Measurements from ENCODE around the gene YBEY. TPM values are rescaled to one million over a fixed set of nuclear protein-coding genes. Genes with fewer than 3 reads are reported as not detected.
A peak's percentile ranks its signal among the peaks of the same experiment; 100 is the strongest.

YBEY gene
- total and polyA plus RNA-seq, 2 donors (not counting 1 experiment from before 2014, with no cell fraction given), result 15.9 to 18.6 TPM

GRCh38 chr21:46273341-46273740, 12.8 kb upstream of the YBEY start:
- Histone ChIP-seq H2AFZ (ENCODE audit: low read length) (no peak overlapping the region), H3K27me3 (ENCODE audit: control insufficient read depth, insufficient read depth, low read length) (no peaks in the 10 kb centered on the region), H3K4me1 (ENCODE audit: control insufficient read depth, extremely low read depth, insufficient read depth, low read length) (no peaks in the 10 kb centered on the region), H3K9ac (ENCODE audit: insufficient read depth, low read length) (no peak overlapping the region), H4K20me1 (ENCODE audit: control insufficient read depth, extremely low read depth, insufficient read depth, low read length) (no peaks in the 10 kb centered on the region), H3K9me3 (ENCODE audit: control insufficient read depth, insufficient read depth, low read depth, low read length) (no peaks in the 10 kb centered on the region), H3K4me3 (replicated peaks in 1 of 4; ENCODE audit: control extremely low read depth in 1 of 4, insufficient read depth in 1 of 4, low read depth in 3 of 4, low read length in 4 of 4) (no peak overlapping the region), H3K27ac (ENCODE audit: insufficient read depth, low read length) (no peak overlapping the region), H3K79me2 (ENCODE audit: control insufficient read depth, insufficient read depth, low read length) (peaks cover 2% of the 10 kb centered on the region), H3K4me2 (ENCODE audit: extremely low read depth, insufficient read depth, low read length) (no peak overlapping the region), H3K36me3 (ENCODE audit: control insufficient read depth, insufficient read depth, low read length) (peaks cover 30% of the 10 kb centered on the region)
- DNase-seq (ENCODE audit: low read depth in 2 of 2), result no peak
- no peak for TF ChIP-seq EZH2 (IDR thresholded peaks at IDR 0.05; ENCODE audit: low read length, missing control alignments)
- TF ChIP-seq CTCF (conservative IDR thresholded peaks at IDR 0.05 in 1 of 2, IDR thresholded peaks at IDR 0.05 in 1 of 2; ENCODE audit: low read depth in 1 of 2, low read length in 2 of 2), result no peak

- TF ChIP-seq CTCF (conservative IDR thresholded peaks at IDR 0.05 in 1 of 2, IDR thresholded peaks at IDR 0.05 in 1 of 2; ENCODE audit: low read depth in 1 of 2, low read length in 2 of 2), result no peak
- no peak for TF ChIP-seq EZH2 (IDR thresholded peaks at IDR 0.05; ENCODE audit: low read length, missing control alignments)
- Histone ChIP-seq H3K4me3 (replicated peaks in 1 of 4; ENCODE audit: control extremely low read depth in 1 of 4, insufficient read depth in 1 of 4, low read depth in 3 of 4, low read length in 4 of 4) (no peak overlapping the region), H3K9me3 (ENCODE audit: control insufficient read depth, insufficient read depth, low read depth, low read length) (no peaks in the 10 kb centered on the region), H3K4me2 (ENCODE audit: extremely low read depth, insufficient read depth, low read length) (no peak overlapping the region), H2AFZ (ENCODE audit: low read length) (no peak overlapping the region), H3K27ac (ENCODE audit: insufficient read depth, low read length) (no peak overlapping the region), H3K9ac (ENCODE audit: insufficient read depth, low read length) (no peak overlapping the region), H3K36me3 (ENCODE audit: control insufficient read depth, insufficient read depth, low read length) (peaks cover 25% of the 10 kb centered on the region), H4K20me1 (ENCODE audit: control insufficient read depth, extremely low read depth, insufficient read depth, low read length) (no peaks in the 10 kb centered on the region), H3K4me1 (ENCODE audit: control insufficient read depth, extremely low read depth, insufficient read depth, low read length) (no peaks in the 10 kb centered on the region), H3K27me3 (ENCODE audit: control insufficient read depth, insufficient read depth, low read length) (no peaks in the 10 kb centered on the region), H3K79me2 (ENCODE audit: control insufficient read depth, insufficient read depth, low read length) (peaks cover 2% of the 10 kb centered on the region)
- no peak for DNase-seq (ENCODE audit: low read depth in 2 of 2)
These were observed 11.2 kb upstream of the YBEY start for GRCh38 chr21:46274797-46275390.

- Histone ChIP-seq H3K79me2 (ENCODE audit: control insufficient read depth, insufficient read depth, low read length) (peaks cover 45% of the 10 kb centered on the region), H3K4me3 (replicated peaks in 1 of 4; ENCODE audit: control extremely low read depth in 1 of 4, insufficient read depth in 1 of 4, low read depth in 3 of 4, low read length in 4 of 4) (peak overlapping the region in 1 of 4 experiments; percentile 1)
- TF ChIP-seq EZH2 (IDR thresholded peaks at IDR 0.05; ENCODE audit: low read length, missing control alignments), result no peak
- no peak for TF ChIP-seq CTCF (conservative IDR thresholded peaks at IDR 0.05 in 1 of 2, IDR thresholded peaks at IDR 0.05 in 1 of 2; ENCODE audit: low read depth in 1 of 2, low read length in 2 of 2)
These were observed 2.0 kb upstream of the YBEY start for GRCh38 chr21:46284077-46284644.

More at GRCh38 chr21:46284077-46284644, 2.0 kb upstream of the YBEY start:
- H3K9me3 ChIP-seq (ENCODE audit: control insufficient read depth, insufficient read depth, low read depth, low read length), result no peaks in the 10 kb centered on the region
- no peaks in the 10 kb centered on the region for H3K27me3 ChIP-seq (ENCODE audit: control insufficient read depth, insufficient read depth, low read length)
- H3K9ac ChIP-seq (ENCODE audit: insufficient read depth, low read length), result no peak overlapping the region
- no peak overlapping the region for H3K4me2 ChIP-seq (ENCODE audit: extremely low read depth, insufficient read depth, low read length)
- H3K4me1 ChIP-seq (ENCODE audit: control insufficient read depth, extremely low read depth, insufficient read depth, low read length), result peaks cover 5% of the 10 kb centered on the region
- DNase-seq (ENCODE audit: low read depth in 2 of 2), result no peak
- H4K20me1 ChIP-seq (ENCODE audit: control insufficient read depth, extremely low read depth, insufficient read depth, low read length), result no peaks in the 10 kb centered on the region
- H3K27ac ChIP-seq (ENCODE audit: insufficient read depth, low read length), result no peak overlapping the region
- peaks cover 8% of the 10 kb centered on the region for H3K36me3 ChIP-seq (ENCODE audit: control insufficient read depth, insufficient read depth, low read length)
- H2AFZ ChIP-seq (ENCODE audit: low read length), result no peak overlapping the region
